Measurements from ENCODE around the gene TGM5. TPM values are rescaled to one million over a fixed set of nuclear protein-coding genes. Genes with fewer than 3 reads are reported as not detected.

Gene TGM5
- total and polyA plus RNA-seq, 2 donors (not counting 3 experiments of a cell fraction or from before 2014, with no cell fraction given): not detected

- Histone ChIP-seq H3K27me3 (ENCODE audit: control insufficient read depth in 2 of 2, insufficient read depth in 2 of 2, low read length in 2 of 2) (no peaks in the 10 kb centered on the region), H3K9ac (replicated peaks; ENCODE audit: extremely low read depth, insufficient read depth, low read length) (no peak overlapping the region), H3K4me2 (ENCODE audit: insufficient read depth, low read length) (no peak overlapping the region), H2AFZ (ENCODE audit: low read depth, low read length) (no peak overlapping the region), H3K36me3 (ENCODE audit: control insufficient read depth in 2 of 2, extremely low read depth in 1 of 2, insufficient read depth in 2 of 2, low read length in 2 of 2) (no peaks in the 10 kb centered on the region), H3K9me3 (replicated peaks; ENCODE audit: control insufficient read depth, insufficient read depth, low read length) (no peaks in the 10 kb centered on the region), H3K27ac (ENCODE audit: insufficient read depth, low read depth, low read length) (no peak overlapping the region), H3K9me1 (replicated peaks; ENCODE audit: control insufficient read depth, extremely low read depth, insufficient read depth, low read length) (no peaks in the 10 kb centered on the region), H3K4me1 (ENCODE audit: control insufficient read depth, extremely low read depth, insufficient read depth, low read length) (peaks cover 5% of the 10 kb centered on the region), H3K79me2 (ENCODE audit: control insufficient read depth, insufficient read depth, low read length) (peaks cover 3% of the 10 kb centered on the region), H3K4me3 (replicated peaks in 1 of 3; ENCODE audit: insufficient read depth in 1 of 3, low read depth in 1 of 3, low read length in 3 of 3) (no peak overlapping the region), H4K20me1 (replicated peaks; ENCODE audit: control insufficient read depth, extremely low read depth, insufficient read depth, low read length) (no peaks in the 10 kb centered on the region)
- no peak for TF ChIP-seq POLR2AphosphoS5 (IDR thresholded peaks at IDR 0.05; ENCODE audit: insufficient read depth, low read depth, low read length)
- no peak for TF ChIP-seq GATA2 (IDR thresholded peaks at IDR 0.05; ENCODE audit: insufficient read depth, insufficient read length, low read depth, low read length)
- no peak for TF ChIP-seq MAX (IDR thresholded peaks at IDR 0.05; ENCODE audit: insufficient read depth, insufficient read length)
- ChIA-PET POLR2A (interaction anchor here (0.9 kb wide), 1 partner anchor 9 kb away, joined by 3 read pairs; no protein-coding TSS in a partner anchor), CTCF (interaction anchor here (0.7 to 2.4 kb wide), 6 partner anchors 15 to 102 kb away, joined by 3 to 23 read pairs (median 4); no protein-coding TSS in a partner anchor)
- intact Hi-C loops (cut with micrococcal nuclease): no loop called here
- DNase-seq (ENCODE audit: low read depth, low spot score): no peak
- dilution Hi-C loops (cut with MboI; ENCODE audit: extremely low pct_ligation_motif_present, low sequenced_read_pairs): no loop called here
- FAIRE-seq: no peak
- BruUV-seq (replicated peaks): no TSS peak
Measured at GRCh38 chr15:43183270-43183669, 83.5 kb downstream of the TGM5 start.

Small RNAs within 50 kb of the gene (small RNA-seq; reads per million reads assigned to genes)
- not detected for gene RF00019 (ENCODE audit: insufficient read depth, insufficient read length, low read depth, low replicate concordance)

Other genes with a start within 250 kb of the TGM5 start
- 26.9 and 28.8 TPM in 2 replicates for gene UBR1, start 160.9 kb downstream of the TGM5 start, total RNA-seq
- 3.9 and 5.3 TPM in 2 replicates for gene UBR1, start 160.9 kb downstream of the TGM5 start, polyA plus RNA-seq
- 17.6 and 22.2 TPM in 2 replicates for gene TMEM62, start 133.3 kb downstream of the TGM5 start, total RNA-seq
- gene TMEM62, start 133.3 kb downstream of the TGM5 start, polyA plus RNA-seq: 9.1 and 10.4 TPM in 2 replicates
- 39.9 and 41.4 TPM in 2 replicates for gene CCNDBP1, start 81.5 kb downstream of the TGM5 start, total RNA-seq
- 54.9 and 74.4 TPM in 2 replicates for gene CCNDBP1, start 81.5 kb downstream of the TGM5 start, polyA plus RNA-seq
- not detected in 2 replicates for gene EPB42, start 45.9 kb downstream of the TGM5 start, total RNA-seq
- gene EPB42, start 45.9 kb downstream of the TGM5 start, polyA plus RNA-seq: not detected in 2 replicates
- not detected in 2 replicates for gene TGM7, start 35.3 kb upstream of the TGM5 start, total RNA-seq
- gene TGM7, start 35.3 kb upstream of the TGM5 start, polyA plus RNA-seq: not detected in 2 replicates
- gene LCMT2, start 63.6 kb upstream of the TGM5 start, total RNA-seq: 5.0 and 6.1 TPM in 2 replicates
- 4.1 and 4.7 TPM in 2 replicates for gene LCMT2, start 63.6 kb upstream of the TGM5 start, polyA plus RNA-seq
- gene ZSCAN29, start 104.1 kb upstream of the TGM5 start, total RNA-seq: 15.7 and 16.6 TPM in 2 replicates
- gene ZSCAN29, start 104.1 kb upstream of the TGM5 start, polyA plus RNA-seq: 2.9 and 3.7 TPM in 2 replicates
- 19.4 and 19.8 TPM in 2 replicates for gene TUBGCP4, start 104.2 kb upstream of the TGM5 start, total RNA-seq
- 5.1 and 6.5 TPM in 2 replicates for gene TUBGCP4, start 104.2 kb upstream of the TGM5 start, polyA plus RNA-seq
- gene TP53BP1, start 226.2 kb upstream of the TGM5 start, total RNA-seq: 59.5 and 60.2 TPM in 2 replicates
- gene TP53BP1, start 226.2 kb upstream of the TGM5 start, polyA plus RNA-seq: 27.2 and 28.1 TPM in 2 replicates